Measurements from ENCODE around the gene VPS35.

GRCh38 chr16:46662123-46662522 lies 26.9 kb downstream of the VPS35 start:
- TF ChIP-seq, protein P1, sequence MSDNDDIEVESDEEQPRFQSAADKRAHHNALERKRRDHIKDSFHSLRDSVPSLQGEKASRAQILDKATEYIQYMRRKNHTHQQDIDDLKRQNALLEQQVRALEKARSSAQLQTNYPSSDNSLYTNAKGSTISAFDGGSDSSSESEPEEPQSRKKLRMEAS (IDR thresholded peaks at IDR 0.05) = no peak
- TF ChIP-seq ZFP36 (IDR thresholded peaks at IDR 0.05; ENCODE audit: borderline replicate concordance, partially characterized antibody) (no peak), ZNF302 (CRISPR knock-in tag; IDR thresholded peaks at IDR 0.05) (no peak), RAD21 (conservative IDR thresholded peaks at IDR 0.05 in 1 of 2, IDR thresholded peaks at IDR 0.05 in 1 of 2) (no peak), CBX8 (IDR thresholded peaks at IDR 0.05) (no peak), BHLHE40 (IDR thresholded peaks at IDR 0.05; ENCODE audit: low read depth, low read length) (no peak), POLR2A (IDR thresholded peaks at IDR 0.05; ENCODE audit: low read length) (no peak), HDAC2 (IDR thresholded peaks at IDR 0.05) (no peak)
- TF ChIP-seq, protein P2, sequence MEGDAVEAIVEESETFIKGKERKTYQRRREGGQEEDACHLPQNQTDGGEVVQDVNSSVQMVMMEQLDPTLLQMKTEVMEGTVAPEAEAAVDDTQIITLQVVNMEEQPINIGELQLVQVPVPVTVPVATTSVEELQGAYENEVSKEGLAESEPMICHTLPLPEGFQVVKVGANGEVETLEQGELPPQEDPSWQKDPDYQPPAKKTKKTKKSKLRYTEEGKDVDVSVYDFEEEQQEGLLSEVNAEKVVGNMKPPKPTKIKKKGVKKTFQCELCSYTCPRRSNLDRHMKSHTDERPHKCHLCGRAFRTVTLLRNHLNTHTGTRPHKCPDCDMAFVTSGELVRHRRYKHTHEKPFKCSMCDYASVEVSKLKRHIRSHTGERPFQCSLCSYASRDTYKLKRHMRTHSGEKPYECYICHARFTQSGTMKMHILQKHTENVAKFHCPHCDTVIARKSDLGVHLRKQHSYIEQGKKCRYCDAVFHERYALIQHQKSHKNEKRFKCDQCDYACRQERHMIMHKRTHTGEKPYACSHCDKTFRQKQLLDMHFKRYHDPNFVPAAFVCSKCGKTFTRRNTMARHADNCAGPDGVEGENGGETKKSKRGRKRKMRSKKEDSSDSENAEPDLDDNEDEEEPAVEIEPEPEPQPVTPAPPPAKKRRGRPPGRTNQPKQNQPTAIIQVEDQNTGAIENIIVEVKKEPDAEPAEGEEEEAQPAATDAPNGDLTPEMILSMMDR (IDR thresholded peaks at IDR 0.05) = no peak
- TF ChIP-seq, protein P3, sequence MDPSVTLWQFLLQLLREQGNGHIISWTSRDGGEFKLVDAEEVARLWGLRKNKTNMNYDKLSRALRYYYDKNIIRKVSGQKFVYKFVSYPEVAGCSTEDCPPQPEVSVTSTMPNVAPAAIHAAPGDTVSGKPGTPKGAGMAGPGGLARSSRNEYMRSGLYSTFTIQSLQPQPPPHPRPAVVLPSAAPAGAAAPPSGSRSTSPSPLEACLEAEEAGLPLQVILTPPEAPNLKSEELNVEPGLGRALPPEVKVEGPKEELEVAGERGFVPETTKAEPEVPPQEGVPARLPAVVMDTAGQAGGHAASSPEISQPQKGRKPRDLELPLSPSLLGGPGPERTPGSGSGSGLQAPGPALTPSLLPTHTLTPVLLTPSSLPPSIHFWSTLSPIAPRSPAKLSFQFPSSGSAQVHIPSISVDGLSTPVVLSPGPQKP (IDR thresholded peaks at IDR 0.05; ENCODE audit: low read depth, low read length) = no peak

Measured in A549 (cell line).